ENCODE data around the gene UBTD2.

- TF ChIP-seq POLR2AphosphoS5 (IDR thresholded peaks at IDR 0.05; ENCODE audit: borderline replicate concordance, low read depth, low read length): no peak
- no peak for TF ChIP-seq EZH2 (IDR thresholded peaks at IDR 0.05)
These were observed 88.4 kb downstream of the UBTD2 start for GRCh38 chr5:172194985-172195774.
